ENCODE results near the gene AFF3.

DNA sequence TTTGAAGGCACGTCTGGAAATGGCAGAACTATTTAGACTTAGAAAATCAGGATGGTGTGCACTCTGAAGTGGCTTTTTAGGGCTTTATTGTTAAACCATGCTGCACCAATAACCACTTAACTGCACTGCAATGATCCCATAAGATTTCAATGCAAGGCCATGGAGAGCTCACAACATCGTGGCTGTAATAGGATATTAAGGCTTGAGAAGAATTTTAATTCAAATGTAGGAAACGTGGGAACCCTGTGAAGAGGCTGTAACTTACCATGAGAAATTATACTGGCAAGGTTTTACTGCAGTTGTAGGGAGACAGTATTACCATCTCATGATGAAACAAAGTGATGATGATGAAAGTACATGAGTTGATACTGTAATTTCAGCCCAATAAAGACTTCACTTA lies 242.5 kb downstream of the AFF3 start:
- TF ChIP-seq EP300 (IDR thresholded peaks at IDR 0.05; ENCODE audit: borderline replicate concordance in 1 of 2, control insufficient read depth in 1 of 2, low read depth in 2 of 2, low read length in 2 of 2) (no peak), CHD2 (IDR thresholded peaks at IDR 0.05; ENCODE audit: borderline replicate concordance, low read depth, low read length) (no peak), ESRRA (IDR thresholded peaks at IDR 0.05; ENCODE audit: low read length) (no peak), TCF12 (IDR thresholded peaks at IDR 0.05; ENCODE audit: low read depth, low read length) (no peak), YBX1 (IDR thresholded peaks at IDR 0.05) (no peak), HDAC2 (IDR thresholded peaks at IDR 0.05) (no peak), CHD1 (IDR thresholded peaks at IDR 0.05; ENCODE audit: low read depth, low read length) (no peak), RAD51 (IDR thresholded peaks at IDR 0.05) (no peak)
- TF ChIP-seq, protein P1, sequence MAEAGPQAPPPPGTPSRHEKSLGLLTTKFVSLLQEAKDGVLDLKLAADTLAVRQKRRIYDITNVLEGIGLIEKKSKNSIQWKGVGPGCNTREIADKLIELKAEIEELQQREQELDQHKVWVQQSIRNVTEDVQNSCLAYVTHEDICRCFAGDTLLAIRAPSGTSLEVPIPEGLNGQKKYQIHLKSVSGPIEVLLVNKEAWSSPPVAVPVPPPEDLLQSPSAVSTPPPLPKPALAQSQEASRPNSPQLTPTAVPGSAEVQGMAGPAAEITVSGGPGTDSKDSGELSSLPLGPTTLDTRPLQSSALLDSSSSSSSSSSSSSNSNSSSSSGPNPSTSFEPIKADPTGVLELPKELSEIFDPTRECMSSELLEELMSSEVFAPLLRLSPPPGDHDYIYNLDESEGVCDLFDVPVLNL (IDR thresholded peaks at IDR 0.05; ENCODE audit: low read depth, low read length): no peak
- TF ChIP-seq, protein P2, sequence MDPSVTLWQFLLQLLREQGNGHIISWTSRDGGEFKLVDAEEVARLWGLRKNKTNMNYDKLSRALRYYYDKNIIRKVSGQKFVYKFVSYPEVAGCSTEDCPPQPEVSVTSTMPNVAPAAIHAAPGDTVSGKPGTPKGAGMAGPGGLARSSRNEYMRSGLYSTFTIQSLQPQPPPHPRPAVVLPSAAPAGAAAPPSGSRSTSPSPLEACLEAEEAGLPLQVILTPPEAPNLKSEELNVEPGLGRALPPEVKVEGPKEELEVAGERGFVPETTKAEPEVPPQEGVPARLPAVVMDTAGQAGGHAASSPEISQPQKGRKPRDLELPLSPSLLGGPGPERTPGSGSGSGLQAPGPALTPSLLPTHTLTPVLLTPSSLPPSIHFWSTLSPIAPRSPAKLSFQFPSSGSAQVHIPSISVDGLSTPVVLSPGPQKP (IDR thresholded peaks at IDR 0.05; ENCODE audit: low read depth, low read length): no peak
- TF ChIP-seq, protein P3, sequence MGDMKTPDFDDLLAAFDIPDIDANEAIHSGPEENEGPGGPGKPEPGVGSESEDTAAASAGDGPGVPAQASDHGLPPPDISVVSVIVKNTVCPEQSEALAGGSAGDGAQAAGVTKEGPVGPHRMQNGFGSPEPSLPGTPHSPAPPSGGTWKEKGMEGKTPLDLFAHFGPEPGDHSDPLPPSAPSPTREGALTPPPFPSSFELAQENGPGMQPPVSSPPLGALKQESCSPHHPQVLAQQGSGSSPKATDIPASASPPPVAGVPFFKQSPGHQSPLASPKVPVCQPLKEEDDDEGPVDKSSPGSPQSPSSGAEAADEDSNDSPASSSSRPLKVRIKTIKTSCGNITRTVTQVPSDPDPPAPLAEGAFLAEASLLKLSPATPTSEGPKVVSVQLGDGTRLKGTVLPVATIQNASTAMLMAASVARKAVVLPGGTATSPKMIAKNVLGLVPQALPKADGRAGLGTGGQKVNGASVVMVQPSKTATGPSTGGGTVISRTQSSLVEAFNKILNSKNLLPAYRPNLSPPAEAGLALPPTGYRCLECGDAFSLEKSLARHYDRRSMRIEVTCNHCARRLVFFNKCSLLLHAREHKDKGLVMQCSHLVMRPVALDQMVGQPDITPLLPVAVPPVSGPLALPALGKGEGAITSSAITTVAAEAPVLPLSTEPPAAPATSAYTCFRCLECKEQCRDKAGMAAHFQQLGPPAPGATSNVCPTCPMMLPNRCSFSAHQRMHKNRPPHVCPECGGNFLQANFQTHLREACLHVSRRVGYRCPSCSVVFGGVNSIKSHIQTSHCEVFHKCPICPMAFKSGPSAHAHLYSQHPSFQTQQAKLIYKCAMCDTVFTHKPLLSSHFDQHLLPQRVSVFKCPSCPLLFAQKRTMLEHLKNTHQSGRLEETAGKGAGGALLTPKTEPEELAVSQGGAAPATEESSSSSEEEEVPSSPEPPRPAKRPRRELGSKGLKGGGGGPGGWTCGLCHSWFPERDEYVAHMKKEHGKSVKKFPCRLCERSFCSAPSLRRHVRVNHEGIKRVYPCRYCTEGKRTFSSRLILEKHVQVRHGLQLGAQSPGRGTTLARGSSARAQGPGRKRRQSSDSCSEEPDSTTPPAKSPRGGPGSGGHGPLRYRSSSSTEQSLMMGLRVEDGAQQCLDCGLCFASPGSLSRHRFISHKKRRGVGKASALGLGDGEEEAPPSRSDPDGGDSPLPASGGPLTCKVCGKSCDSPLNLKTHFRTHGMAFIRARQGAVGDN (IDR thresholded peaks at IDR 0.05): no peak
- TF ChIP-seq, protein P4, sequence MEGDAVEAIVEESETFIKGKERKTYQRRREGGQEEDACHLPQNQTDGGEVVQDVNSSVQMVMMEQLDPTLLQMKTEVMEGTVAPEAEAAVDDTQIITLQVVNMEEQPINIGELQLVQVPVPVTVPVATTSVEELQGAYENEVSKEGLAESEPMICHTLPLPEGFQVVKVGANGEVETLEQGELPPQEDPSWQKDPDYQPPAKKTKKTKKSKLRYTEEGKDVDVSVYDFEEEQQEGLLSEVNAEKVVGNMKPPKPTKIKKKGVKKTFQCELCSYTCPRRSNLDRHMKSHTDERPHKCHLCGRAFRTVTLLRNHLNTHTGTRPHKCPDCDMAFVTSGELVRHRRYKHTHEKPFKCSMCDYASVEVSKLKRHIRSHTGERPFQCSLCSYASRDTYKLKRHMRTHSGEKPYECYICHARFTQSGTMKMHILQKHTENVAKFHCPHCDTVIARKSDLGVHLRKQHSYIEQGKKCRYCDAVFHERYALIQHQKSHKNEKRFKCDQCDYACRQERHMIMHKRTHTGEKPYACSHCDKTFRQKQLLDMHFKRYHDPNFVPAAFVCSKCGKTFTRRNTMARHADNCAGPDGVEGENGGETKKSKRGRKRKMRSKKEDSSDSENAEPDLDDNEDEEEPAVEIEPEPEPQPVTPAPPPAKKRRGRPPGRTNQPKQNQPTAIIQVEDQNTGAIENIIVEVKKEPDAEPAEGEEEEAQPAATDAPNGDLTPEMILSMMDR (IDR thresholded peaks at IDR 0.05 in 2 of 3, conservative IDR thresholded peaks at IDR 0.05 in 1 of 3; ENCODE audit: control insufficient read depth in 2 of 3, extremely low read depth in 1 of 3, insufficient read depth in 1 of 3, low read depth in 3 of 3, low read length in 3 of 3): no peak
- TF ChIP-seq, protein P5, sequence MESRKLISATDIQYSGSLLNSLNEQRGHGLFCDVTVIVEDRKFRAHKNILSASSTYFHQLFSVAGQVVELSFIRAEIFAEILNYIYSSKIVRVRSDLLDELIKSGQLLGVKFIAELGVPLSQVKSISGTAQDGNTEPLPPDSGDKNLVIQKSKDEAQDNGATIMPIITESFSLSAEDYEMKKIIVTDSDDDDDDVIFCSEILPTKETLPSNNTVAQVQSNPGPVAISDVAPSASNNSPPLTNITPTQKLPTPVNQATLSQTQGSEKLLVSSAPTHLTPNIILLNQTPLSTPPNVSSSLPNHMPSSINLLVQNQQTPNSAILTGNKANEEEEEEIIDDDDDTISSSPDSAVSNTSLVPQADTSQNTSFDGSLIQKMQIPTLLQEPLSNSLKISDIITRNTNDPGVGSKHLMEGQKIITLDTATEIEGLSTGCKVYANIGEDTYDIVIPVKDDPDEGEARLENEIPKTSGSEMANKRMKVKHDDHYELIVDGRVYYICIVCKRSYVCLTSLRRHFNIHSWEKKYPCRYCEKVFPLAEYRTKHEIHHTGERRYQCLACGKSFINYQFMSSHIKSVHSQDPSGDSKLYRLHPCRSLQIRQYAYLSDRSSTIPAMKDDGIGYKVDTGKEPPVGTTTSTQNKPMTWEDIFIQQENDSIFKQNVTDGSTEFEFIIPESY (IDR thresholded peaks at IDR 0.05): no peak

Measured in GM12878 (cell line).